Endothelial cell (in vitro differentiated cells): ENCODE measurements around the gene CKAP4. TPM values are rescaled to one million over a fixed set of nuclear protein-coding genes. Genes with fewer than 3 reads are reported as not detected.

Source experiments
- DNase-seq: peaks from one replicate; pipeline ENCODE4 v3.0.0; 2021; ENCODE audit warnings: low spot score
- H3K27ac Mint-ChIP-seq: one replicate; pipeline ENCODE4 v1.8.0; 2021; ENCODE audit warnings: mixed read lengths, inconsistent platforms; ENCODE audit not compliant: unreplicated experiment
- H3K27me3 Mint-ChIP-seq: one replicate; pipeline ENCODE4 v1.8.0; 2021; ENCODE audit warnings: mild to moderate bottlenecking, moderate library complexity, mixed read lengths, inconsistent platforms; ENCODE audit not compliant: unreplicated experiment
- H3K36me3 Mint-ChIP-seq: one replicate; pipeline ENCODE4 v1.8.0; 2021; ENCODE audit warnings: mild to moderate bottlenecking, low read depth, mixed read lengths, inconsistent platforms; ENCODE audit not compliant: unreplicated experiment
- H3K4me1 Mint-ChIP-seq: one replicate; pipeline ENCODE4 v1.8.0; 2021; ENCODE audit warnings: mild to moderate bottlenecking, mixed read lengths, inconsistent platforms; ENCODE audit not compliant: unreplicated experiment
- H3K4me3 Mint-ChIP-seq: one replicate; pipeline ENCODE4 v1.8.0; 2021; ENCODE audit warnings: mild to moderate bottlenecking, mixed read lengths, inconsistent platforms; ENCODE audit not compliant: unreplicated experiment
- H3K9me3 Mint-ChIP-seq: one replicate; pipeline ENCODE4 v1.8.0; 2021; ENCODE audit warnings: mixed read lengths, inconsistent platforms; ENCODE audit not compliant: unreplicated experiment
- total RNA-seq: library from RNA; stranded (reverse); fragmentation: NEBNext Ultra II Directional; extraction: Animal tissue kit (Norgen Biotek cat#: 25700); gene quantifications from one replicate; pipeline ENCODE4 v1.2.1, GENCODE V29; 2021; ENCODE audit not compliant: unreplicated experiment
- TF ChIP-seq, protein P1 (sequence below): fragments of 200-600 bp; sonication (generic); IDR thresholded peaks from one replicate; pipeline ENCODE4 v1.5.0; 2021; ENCODE audit warnings: antibody characterized with exemption; ENCODE audit not compliant: unreplicated experiment

Gene CKAP4
- total RNA-seq, 1 donor from 2014 or later: 76.7 TPM

DNA sequence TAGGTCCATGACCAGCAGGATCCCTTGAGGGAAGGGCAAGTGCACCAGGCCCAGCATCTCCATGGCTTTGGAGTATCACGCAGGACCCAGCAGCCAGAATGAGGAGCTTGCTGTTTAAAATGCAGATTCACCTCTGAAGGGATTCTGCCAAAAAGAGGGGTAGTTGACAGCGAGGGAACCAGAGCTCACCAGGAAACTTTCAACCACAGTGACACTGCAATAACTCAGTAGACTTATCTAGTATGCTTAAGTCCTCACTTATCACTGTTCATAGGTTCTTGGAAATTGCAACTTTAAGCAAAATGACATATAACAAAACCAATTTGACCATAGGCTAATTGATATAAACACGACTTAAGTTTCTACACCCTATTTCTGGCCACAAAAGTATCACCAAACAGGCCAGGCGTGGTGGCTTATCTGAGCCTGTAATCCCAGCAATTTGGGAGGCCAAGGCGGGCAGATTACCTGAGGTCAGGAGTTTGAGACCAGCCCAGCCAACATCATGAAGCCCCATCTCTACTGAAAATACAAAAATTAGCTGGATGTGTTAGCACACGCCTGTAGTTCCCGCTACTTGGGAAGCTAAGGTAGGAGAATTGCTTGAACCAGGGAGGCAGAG, 21.4 kb upstream of the CKAP4 start:
- Mint-ChIP-seq H3K27ac (no peak overlapping the region), H3K4me1 (no peaks in the 10 kb centered on the region), H3K36me3 (no peaks in the 10 kb centered on the region), H3K9me3 (no peaks in the 10 kb centered on the region), H3K27me3 (peaks cover 5% of the 10 kb centered on the region), H3K4me3 (no peak overlapping the region)
- TF ChIP-seq, protein P1, sequence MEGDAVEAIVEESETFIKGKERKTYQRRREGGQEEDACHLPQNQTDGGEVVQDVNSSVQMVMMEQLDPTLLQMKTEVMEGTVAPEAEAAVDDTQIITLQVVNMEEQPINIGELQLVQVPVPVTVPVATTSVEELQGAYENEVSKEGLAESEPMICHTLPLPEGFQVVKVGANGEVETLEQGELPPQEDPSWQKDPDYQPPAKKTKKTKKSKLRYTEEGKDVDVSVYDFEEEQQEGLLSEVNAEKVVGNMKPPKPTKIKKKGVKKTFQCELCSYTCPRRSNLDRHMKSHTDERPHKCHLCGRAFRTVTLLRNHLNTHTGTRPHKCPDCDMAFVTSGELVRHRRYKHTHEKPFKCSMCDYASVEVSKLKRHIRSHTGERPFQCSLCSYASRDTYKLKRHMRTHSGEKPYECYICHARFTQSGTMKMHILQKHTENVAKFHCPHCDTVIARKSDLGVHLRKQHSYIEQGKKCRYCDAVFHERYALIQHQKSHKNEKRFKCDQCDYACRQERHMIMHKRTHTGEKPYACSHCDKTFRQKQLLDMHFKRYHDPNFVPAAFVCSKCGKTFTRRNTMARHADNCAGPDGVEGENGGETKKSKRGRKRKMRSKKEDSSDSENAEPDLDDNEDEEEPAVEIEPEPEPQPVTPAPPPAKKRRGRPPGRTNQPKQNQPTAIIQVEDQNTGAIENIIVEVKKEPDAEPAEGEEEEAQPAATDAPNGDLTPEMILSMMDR: no peak
- DNase-seq: no peak

DNA sequence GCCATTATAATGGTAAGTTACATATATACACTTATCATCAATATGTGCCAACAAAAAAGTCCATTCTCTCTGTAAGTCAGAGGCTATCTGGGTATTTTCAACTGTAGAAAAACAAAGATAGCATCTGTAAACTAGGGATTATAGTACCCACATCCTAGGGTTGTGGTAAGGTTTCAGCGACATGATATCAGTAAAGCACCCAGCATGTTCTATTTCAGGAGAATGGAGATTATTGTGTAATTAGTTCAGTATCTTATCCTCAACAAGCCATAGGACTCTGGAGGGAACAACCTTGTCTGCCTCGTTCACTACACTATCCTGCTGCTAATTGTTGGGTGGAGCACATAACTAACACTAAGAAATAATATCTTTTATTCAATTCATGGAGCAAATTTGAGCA, 19.7 kb upstream of the CKAP4 start:
- TF ChIP-seq, protein P1: no peak
- H3K4me1 Mint-ChIP-seq: no peaks in the 10 kb centered on the region
- peaks cover 2% of the 10 kb centered on the region for H3K27me3 Mint-ChIP-seq
- no peak for DNase-seq
- H3K9me3 Mint-ChIP-seq: no peaks in the 10 kb centered on the region
- H3K36me3 Mint-ChIP-seq: no peaks in the 10 kb centered on the region
- H3K27ac Mint-ChIP-seq: no peak overlapping the region
- H3K4me3 Mint-ChIP-seq: no peak overlapping the region

DNA sequence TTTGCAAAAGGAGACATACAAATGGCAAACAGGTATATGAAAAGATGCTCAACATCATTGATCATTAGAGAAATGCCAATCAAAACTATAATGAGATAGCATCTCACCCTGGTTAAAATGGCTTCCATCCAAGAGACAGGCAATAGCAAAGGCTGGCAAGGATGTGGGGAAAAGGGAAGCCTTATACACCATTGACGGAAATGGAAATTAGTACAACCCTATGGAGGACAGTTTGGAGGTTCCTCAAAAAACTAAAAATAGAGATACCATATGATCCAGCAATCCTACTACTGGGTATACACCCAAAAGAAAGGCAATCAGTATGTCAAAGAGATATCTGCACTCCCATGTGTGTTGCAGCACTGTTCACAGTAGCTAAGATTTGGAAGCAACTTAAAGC, 17.3 kb upstream of the CKAP4 start:
- Mint-ChIP-seq H3K36me3 (no peaks in the 10 kb centered on the region), H3K9me3 (no peaks in the 10 kb centered on the region), H3K4me1 (no peaks in the 10 kb centered on the region), H3K27me3 (no peaks in the 10 kb centered on the region), H3K27ac (no peak overlapping the region), H3K4me3 (no peak overlapping the region)
- DNase-seq: no peak
- TF ChIP-seq, protein P1: no peak

DNA sequence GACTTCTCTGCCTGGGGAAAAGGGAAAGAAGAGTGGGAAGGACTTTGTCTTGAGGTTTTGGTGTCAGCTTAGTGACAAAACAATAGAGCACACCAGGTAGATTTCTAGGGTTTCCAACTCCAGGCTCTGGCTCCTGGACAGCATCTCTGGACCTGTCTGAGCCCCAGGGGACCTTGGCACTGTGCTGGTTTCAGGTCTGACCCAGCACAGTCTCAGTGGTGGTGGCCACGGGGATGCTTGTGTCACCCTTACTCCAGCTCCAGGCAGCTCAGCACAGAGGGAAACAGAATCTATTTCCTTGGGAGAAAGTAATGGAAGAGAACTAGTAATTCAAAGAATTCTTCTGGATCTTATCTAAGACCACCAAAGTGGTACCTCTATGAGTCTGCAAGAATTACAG, 11.1 kb upstream of the CKAP4 start:
- Mint-ChIP-seq H3K27ac (no peak overlapping the region), H3K36me3 (no peaks in the 10 kb centered on the region), H3K27me3 (no peaks in the 10 kb centered on the region), H3K4me1 (no peaks in the 10 kb centered on the region), H3K4me3 (no peak overlapping the region), H3K9me3 (no peaks in the 10 kb centered on the region)
- TF ChIP-seq, protein P1: no peak
- DNase-seq: no peak

DNA sequence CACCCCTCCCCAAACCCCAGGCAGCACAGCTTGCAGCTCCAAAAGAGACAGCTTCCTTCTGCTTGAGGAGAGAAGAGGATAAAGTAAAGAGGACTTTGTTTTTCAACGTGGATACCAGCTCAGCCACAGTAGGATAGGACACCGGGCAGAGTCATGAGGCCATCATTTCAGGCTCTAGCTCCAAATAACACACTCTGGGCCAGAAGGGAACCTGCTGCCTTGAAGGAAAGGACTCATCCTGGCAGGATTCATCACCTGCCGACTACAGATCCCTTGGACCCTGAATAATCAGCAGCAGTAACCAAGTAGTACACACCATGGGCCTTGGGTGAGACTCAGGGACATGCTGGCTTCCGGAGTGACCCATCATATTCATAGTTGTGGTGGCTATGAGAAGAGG, 10.4 kb upstream of the CKAP4 start:
- Mint-ChIP-seq H3K9me3 (no peaks in the 10 kb centered on the region), H3K27me3 (no peaks in the 10 kb centered on the region), H3K36me3 (no peaks in the 10 kb centered on the region), H3K4me1 (no peaks in the 10 kb centered on the region), H3K4me3 (no peak overlapping the region), H3K27ac (no peak overlapping the region)
- no peak for DNase-seq
- TF ChIP-seq, protein P1: no peak
